GM21576 (cell line): ENCODE results near the gene PCDH12.

Experiments used
- ATAC-seq: cut with Tn5 transposase; IDR thresholded peaks from one replicate; pipeline ENCODE4 v1.9.1; 2021; ENCODE audit warnings: mild to moderate bottlenecking, moderate library complexity; ENCODE audit not compliant: unreplicated experiment

Gene PCDH12

GRCh38 chr5:141966963-141967333 is 8.9 kb upstream of the PCDH12 start:
- ATAC-seq, result no peak

- no peak for ATAC-seq
Measured at GRCh38 chr5:141966275-141966962, 8.4 kb upstream of the PCDH12 start.

- no peak for ATAC-seq
Measured at GRCh38 chr5:141965071-141965470, 7.1 kb upstream of the PCDH12 start.

GRCh38 chr5:141963701-141964100 is 5.7 kb upstream of the PCDH12 start:
- ATAC-seq, result no peak

- ATAC-seq, result no peak
Measured at GRCh38 chr5:141961466-141961865, 3.5 kb upstream of the PCDH12 start.

GRCh38 chr5:141960449-141961323 is 2.7 kb upstream of the PCDH12 start:
- peak; percentile 94 for ATAC-seq

GRCh38 chr5:141960018-141960417 is 2.0 kb upstream of the PCDH12 start:
- ATAC-seq, result no peak

GRCh38 chr5:141958546-141959172 is 657 bp upstream of the PCDH12 start:
- no peak for ATAC-seq

GRCh38 chr5:141957367-141957996 is 520 bp downstream of the PCDH12 start:
- ATAC-seq, result no peak

GRCh38 chr5:141954194-141954593 is 3.8 kb downstream of the PCDH12 start:
- ATAC-seq, result no peak

- no peak for ATAC-seq
Measured at GRCh38 chr5:141952020-141952419, 6.0 kb downstream of the PCDH12 start.

GRCh38 chr5:141951332-141951781 is 6.6 kb downstream of the PCDH12 start:
- peak; percentile 65 for ATAC-seq

- ATAC-seq, result no peak
Measured at GRCh38 chr5:141950207-141951005, 7.6 kb downstream of the PCDH12 start.

GRCh38 chr5:141949511-141949910 is 8.5 kb downstream of the PCDH12 start:
- ATAC-seq, result no peak

- no peak for ATAC-seq
Measured at GRCh38 chr5:141948812-141949211, 9.2 kb downstream of the PCDH12 start.

- no peak for ATAC-seq
Measured at GRCh38 chr5:141947316-141947715, 10.7 kb downstream of the PCDH12 start.

GRCh38 chr5:141945511-141946051 is 12.4 kb downstream of the PCDH12 start:
- no peak for ATAC-seq

- no peak for ATAC-seq
Measured at GRCh38 chr5:141944076-141944475, 13.9 kb downstream of the PCDH12 start.

- no peak for ATAC-seq
Measured at GRCh38 chr5:141942185-141942857, 15.7 kb downstream of the PCDH12 start.

GRCh38 chr5:141941779-141942178 is 16.2 kb downstream of the PCDH12 start:
- no peak for ATAC-seq
